ENCODE results near the gene ELOVL2.
"Not testable (repeated sequence)": the region's sequence is repeated elsewhere in the genome, so short reads cannot be mapped to it uniquely, and the experiment has no call there.

ELOVL2 gene, protein sequence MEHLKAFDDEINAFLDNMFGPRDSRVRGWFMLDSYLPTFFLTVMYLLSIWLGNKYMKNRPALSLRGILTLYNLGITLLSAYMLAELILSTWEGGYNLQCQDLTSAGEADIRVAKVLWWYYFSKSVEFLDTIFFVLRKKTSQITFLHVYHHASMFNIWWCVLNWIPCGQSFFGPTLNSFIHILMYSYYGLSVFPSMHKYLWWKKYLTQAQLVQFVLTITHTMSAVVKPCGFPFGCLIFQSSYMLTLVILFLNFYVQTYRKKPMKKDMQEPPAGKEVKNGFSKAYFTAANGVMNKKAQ

GRCh38 chr6:11043961-11044711 lies at the start of gene ELOVL2:
Gene ELOVL2 (minus strand): TSS chr6:11044305. CDS start chr6:11044230, 75 bp downstream.
- DNase-seq, result no peak

- DNase-seq, result no peak
Observed at GRCh38 chr6:11093376-11093625, 49.2 kb upstream of the ELOVL2 start.

- peak; percentile 49 for DNase-seq
Observed at GRCh38 chr6:11092668-11093375, 48.7 kb upstream of the ELOVL2 start.

DNA sequence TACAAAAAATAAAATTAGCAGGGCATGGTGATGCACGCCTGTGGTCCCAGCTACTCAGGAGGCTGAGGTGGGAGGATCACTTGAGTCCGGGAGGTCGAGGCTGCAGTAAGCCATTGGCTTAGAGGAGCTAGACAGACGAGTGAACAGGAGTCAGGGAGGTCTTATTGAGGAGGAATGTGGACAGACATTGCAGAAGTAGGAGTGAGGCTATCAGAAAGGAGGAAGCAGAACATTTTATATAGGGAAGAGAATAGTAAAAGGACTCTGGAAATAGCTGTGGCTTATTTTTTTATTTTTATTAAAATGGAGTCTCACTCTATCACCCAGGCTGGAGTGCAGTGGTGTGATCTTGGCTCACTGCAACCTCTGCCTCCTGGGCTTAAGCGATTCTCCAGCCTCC lies 47.0 kb upstream of the ELOVL2 start:
- not testable (repeated sequence) for DNase-seq

GRCh38 chr6:11089695-11090094 lies 45.6 kb upstream of the ELOVL2 start:
- no peak for DNase-seq

DNA sequence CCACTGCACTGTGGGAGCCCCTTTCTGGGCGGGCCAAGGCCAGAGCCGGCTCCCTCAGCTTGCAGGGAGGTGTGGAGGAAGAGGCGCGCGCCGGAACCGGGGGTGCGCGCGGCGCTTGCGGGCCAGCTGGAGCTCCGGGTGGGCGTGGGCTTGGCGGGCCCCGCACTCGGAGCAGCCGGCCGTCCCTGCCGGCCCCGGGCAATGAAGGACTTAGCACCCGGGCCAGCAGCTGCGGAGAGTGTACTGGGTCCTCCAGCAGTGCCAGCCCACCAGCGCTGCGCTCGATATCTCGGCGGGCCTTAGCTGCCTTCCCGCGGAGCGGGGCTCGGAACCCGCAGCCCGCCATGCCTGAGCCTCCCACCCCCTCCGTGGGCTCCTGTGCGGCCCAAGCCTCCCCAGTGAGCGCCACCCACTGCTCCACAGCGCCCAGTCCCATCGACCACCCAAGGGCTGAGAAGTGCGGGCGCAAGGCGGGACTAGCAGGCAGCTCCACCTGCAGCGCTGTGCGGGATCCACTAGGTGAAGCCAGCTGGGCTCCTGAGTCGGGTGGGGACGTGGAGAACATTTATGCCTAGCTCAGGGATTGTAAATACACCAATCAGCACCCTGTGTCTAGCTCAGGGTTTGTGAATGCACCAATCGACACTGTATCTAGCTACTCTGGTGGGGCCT lies 43.2 kb upstream of the ELOVL2 start:
- not testable (repeated sequence) for DNase-seq

DNA sequence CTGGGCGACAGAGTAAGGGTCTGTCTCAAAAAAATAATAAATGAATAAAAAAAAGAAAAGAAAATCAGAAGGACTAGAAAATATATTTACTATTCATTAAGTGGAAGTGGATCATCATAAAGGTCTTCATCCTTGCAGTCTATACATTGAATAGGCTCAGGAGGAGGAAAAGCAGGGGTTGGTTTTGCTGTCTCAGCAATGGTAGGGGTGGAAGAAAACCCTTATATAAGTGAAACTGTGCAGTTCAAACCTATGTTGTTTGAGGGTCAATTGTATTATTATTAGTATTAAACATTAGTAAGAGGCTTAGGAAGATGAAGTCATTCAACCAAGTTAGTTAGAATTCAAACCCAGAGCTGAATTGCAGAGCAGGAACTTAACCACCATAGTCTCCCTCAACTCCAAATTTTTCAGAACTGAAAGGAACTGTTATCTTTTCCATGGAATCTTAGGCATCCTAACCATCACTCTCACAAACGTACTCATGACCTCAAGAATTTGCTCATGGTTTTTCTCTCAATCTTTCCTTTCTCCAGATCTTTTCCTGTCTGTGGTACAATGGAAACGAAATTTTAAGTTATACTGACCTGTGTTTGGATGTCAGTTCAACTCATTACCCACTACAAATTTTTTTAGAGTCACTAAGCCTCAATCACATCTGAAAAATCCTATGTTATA lies 41.8 kb upstream of the ELOVL2 start:
- DNase-seq, result no peak

DNA sequence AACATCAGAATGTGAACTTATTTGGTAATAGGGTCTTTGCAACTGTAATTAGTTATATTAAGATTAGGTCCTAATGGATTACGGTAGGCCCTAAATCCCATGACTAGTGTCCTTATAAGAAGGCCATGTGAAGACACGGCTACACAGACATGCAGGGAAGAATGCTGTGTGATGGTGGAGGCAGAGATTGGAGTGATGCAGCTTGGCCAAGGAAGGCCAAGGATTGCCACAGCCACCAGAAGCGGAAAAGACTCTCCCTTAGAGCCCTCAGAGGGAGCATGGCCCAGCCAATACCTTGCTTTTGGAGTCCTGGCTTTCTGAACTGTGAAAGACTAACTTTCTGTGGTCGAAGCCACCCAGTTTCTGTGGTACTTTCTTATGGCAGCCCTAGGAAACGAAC lies 39.9 kb upstream of the ELOVL2 start:
- DNase-seq, result no peak

GRCh38 chr6:11083491-11083890 lies 39.4 kb upstream of the ELOVL2 start:
- no peak for DNase-seq

- no peak for DNase-seq
Observed at GRCh38 chr6:11080296-11080695, 36.2 kb upstream of the ELOVL2 start.

- DNase-seq, result no peak
Observed at GRCh38 chr6:11078266-11078665, 34.2 kb upstream of the ELOVL2 start.

DNA sequence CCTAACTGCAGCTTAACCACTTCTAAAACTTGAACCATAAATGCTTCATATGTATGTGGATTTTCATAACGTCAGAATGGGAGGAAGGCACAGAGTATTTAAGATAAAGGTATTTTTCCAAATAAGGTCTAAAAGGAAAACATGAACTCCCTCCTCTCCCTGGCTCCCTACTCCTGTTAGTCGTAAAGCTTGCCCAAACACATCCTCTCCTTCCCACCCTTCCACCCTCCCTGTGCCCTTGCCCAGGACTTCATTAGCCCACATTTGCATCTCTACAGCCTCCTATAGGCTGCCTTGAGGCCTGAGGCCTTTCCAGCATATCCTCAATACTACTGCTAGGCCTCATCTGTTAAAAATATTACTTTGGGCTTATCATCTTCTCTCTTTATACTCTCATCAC lies 32.4 kb upstream of the ELOVL2 start:
- no peak for DNase-seq

DNA sequence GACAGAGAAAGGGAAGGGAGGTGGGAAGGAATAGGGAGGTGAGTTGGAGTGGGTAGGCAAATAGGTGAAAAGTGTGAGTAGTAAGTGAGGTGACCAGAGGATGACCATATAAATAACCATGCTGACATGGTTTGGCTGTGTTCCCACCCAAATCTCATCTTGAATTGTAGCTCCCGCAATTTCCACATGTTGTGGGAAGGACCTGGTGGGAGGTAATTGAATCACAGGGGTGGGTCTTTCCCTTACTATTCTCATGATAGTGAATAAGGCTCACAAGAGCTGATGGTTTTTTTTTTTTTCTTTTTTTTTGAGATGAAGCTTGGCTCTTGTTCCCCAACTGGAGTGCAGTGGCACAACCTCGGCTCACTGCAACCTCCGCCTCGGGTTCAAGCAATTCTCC lies 28.0 kb upstream of the ELOVL2 start:
- no peak for DNase-seq

DNA sequence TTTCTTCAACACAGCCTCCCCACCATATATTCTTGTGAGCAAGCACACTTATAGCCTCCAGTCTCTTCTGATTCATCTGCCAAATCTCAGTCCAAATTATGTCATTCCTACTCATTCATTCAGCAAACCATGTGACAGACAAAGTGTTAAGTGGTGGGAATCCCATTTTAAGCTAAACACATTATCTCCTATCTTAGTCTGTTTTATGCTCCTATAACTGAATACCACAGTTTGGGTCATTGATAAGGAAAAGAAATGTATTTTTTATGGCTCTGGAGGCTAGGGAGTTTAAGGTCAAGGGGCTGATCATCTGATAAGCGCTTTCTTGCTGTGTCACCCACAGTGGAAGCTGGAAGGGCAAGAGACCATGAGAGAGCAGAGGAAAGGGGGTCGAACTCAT lies 25.7 kb upstream of the ELOVL2 start:
- no peak for DNase-seq

DNA sequence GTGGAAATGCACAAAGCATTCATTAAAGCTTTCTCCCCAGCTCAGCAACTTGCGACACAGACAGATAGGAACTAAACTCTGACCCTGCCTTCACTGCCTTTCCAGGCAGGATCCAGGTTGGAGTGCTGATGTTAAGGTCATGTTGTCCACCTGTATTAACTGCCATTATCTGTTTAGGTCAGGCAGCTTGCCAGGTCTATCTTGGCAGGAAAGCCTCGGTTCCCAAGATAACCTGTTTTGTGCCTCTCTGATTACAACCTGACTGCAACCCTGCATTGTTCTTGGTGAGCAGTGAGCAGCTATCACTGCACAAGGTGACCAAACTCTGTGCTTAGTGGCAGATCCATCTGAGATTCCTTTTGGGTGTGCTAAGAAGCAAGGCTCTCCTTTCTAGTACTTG lies 23.2 kb upstream of the ELOVL2 start:
- no peak for DNase-seq

GRCh38 chr6:11066505-11067347 lies 22.6 kb upstream of the ELOVL2 start:
- no peak for DNase-seq

DNA sequence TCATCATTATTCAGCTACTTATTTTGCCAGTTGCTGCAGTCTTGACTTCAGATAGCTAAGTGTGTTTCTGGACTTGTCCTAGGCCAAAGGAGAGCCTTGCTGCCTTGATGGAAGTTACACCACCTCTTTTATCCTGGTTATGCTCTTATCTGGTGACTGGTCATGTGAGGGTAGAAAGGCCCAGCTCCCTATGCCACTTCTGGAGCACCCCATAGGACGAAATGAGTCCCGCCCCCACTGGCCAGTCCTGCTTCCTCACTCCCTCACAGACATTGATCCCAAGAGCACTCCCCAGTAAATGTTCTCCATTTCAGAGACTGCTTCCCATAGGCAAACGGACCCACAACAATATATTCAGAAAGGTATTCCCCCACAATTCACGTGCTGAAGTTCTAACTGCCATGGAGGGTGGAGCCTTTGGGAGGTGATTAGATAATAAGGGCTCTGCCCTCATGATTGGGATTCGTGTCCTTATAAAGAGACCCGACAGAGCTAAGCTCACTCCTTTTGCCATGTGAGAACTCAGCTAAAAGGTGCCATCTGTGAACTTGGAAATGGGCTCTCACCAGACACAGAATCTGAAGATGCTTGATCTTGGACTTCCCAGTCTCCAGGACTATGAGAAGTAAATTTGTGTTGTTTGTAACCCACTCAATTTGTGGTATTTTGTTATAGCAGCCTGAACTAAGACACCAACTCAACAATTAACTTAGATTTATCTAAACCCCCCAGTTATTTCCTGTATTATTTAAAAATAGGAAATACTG lies 21.5 kb upstream of the ELOVL2 start:
- no peak for DNase-seq

- DNase-seq, result no peak
Observed at GRCh38 chr6:11064836-11065235, 20.7 kb upstream of the ELOVL2 start.

GRCh38 chr6:11062715-11063114 lies 18.6 kb upstream of the ELOVL2 start:
- no peak for DNase-seq

GRCh38 chr6:11062083-11062482 lies 18.0 kb upstream of the ELOVL2 start:
- no peak for DNase-seq

- DNase-seq, result no peak
Observed at GRCh38 chr6:11058406-11058805, 14.3 kb upstream of the ELOVL2 start.
